ENCODE results near the gene MYO16. TPM values are rescaled to one million over a fixed set of nuclear protein-coding genes. Genes with fewer than 3 reads are reported as not detected.

MYO16 gene
- total and polyA plus RNA-seq, 2 of the 4 experiments (the other 2 are of a cell fraction), result under 0.01 to 0.03 TPM

GRCh38 chr13:108743522-108743921 is 114.1 kb downstream of the MYO16 start:
- Histone ChIP-seq H3K4me2 (ENCODE audit: low read depth, low read length) (no peak overlapping the region), H3K4ac (ENCODE audit: low read depth, low read length) (no peak overlapping the region), H3K18ac (ENCODE audit: low read depth, low read length) (no peak overlapping the region), H3K4me1 (ENCODE audit: control insufficient read depth, insufficient read depth, low read length) (no peaks in the 10 kb centered on the region), H4K20me1 (ENCODE audit: insufficient read depth, low read length) (no peaks in the 10 kb centered on the region), H3K14ac (replicated peaks; ENCODE audit: low read depth, low read length) (no peak overlapping the region), H3K56ac (ENCODE audit: extremely low read depth, insufficient read depth, low read length) (no peak overlapping the region), H3K9me3 (ENCODE audit: control insufficient read depth, insufficient read depth, low read length) (no peaks in the 10 kb centered on the region), H3K79me1 (ENCODE audit: low read depth in 1 of 2, low read length in 2 of 2) (no peaks in the 10 kb centered on the region), H3K27ac (ENCODE audit: insufficient read depth, low read length) (no peak overlapping the region), H2AK5ac (ENCODE audit: low read depth, low read length) (no peak overlapping the region), H2BK20ac (ENCODE audit: low read depth, low read length) (no peak overlapping the region), H4K91ac (ENCODE audit: insufficient read depth, low read depth, low read length) (no peak overlapping the region), H3K36me3 (ENCODE audit: control insufficient read depth, insufficient read depth, low read length) (no peaks in the 10 kb centered on the region), H3K9ac (ENCODE audit: low read depth, low read length) (no peak overlapping the region), H2BK5ac (ENCODE audit: low read depth, low read length, poor library complexity, severe bottlenecking) (no peak overlapping the region), H3K4me3 (ENCODE audit: insufficient read depth, low read depth, low read length) (no peak overlapping the region), H2BK120ac (ENCODE audit: low read depth, low read length) (no peak overlapping the region), H2AFZ (replicated peaks; ENCODE audit: low read length, poor library complexity) (no peak overlapping the region), H4K8ac (ENCODE audit: low read depth in 2 of 2, low read length in 2 of 2) (no peak overlapping the region), H2BK15ac (ENCODE audit: low read depth, low read length) (no peak overlapping the region), H4K5ac (ENCODE audit: low read depth, low read length) (no peak overlapping the region), H3K27me3 (ENCODE audit: control insufficient read depth, insufficient read depth, low read length) (no peaks in the 10 kb centered on the region), H3K9me1 (ENCODE audit: insufficient read depth, low read length) (no peaks in the 10 kb centered on the region), H3K23ac (ENCODE audit: low read depth, low read length) (no peak overlapping the region), H2AK9ac (replicated peaks; ENCODE audit: low read depth, low read length, poor library complexity) (no peak overlapping the region)
- ChIA-PET POLR2A (ENCODE audit: unreplicated experiment) (no interaction called here), CTCF (no interaction called here)
- BruUV-seq (replicated peaks), result no TSS peak
- intact Hi-C loops (cut with micrococcal nuclease), result no loop called here
- ATAC-seq (ENCODE audit: low read depth), result no peak
- in situ Hi-C loops (cut with MboI; ENCODE audit: low sequenced_read_pairs), result no loop called here
- DNase-seq, result no peak
- TF ChIP-seq RAD21 (IDR thresholded peaks at IDR 0.05; ENCODE audit: low read length) (no peak), BHLHE40 (IDR thresholded peaks at IDR 0.05; ENCODE audit: low read depth, low read length) (no peak), ELK1 (IDR thresholded peaks at IDR 0.05; ENCODE audit: borderline replicate concordance, low read depth, low read length) (no peak), CEBPB (IDR thresholded peaks at IDR 0.05; ENCODE audit: low read depth, low read length) (no peak), CHD1 (IDR thresholded peaks at IDR 0.05; ENCODE audit: low read depth, low read length) (no peak), MAFK (IDR thresholded peaks at IDR 0.05; ENCODE audit: low read depth, low read length) (no peak), RCOR1 (IDR thresholded peaks at IDR 0.05; ENCODE audit: insufficient replicate concordance, low read length) (no peak), NFE2L2 (IDR thresholded peaks at IDR 0.05; ENCODE audit: low read depth, low read length) (no peak), MXI1 (IDR thresholded peaks at IDR 0.05; ENCODE audit: borderline replicate concordance, low read depth, low read length) (no peak), MAZ (IDR thresholded peaks at IDR 0.05; ENCODE audit: borderline replicate concordance, low read depth, low read length) (no peak), FOS (IDR thresholded peaks at IDR 0.05; ENCODE audit: low read depth, low read length) (no peak), POLR2A (IDR thresholded peaks at IDR 0.05; ENCODE audit: low read depth, low read length) (no peak), RFX5 (IDR thresholded peaks at IDR 0.05; ENCODE audit: low read depth, low read length) (no peak), SMC3 (IDR thresholded peaks at IDR 0.05; ENCODE audit: low read depth, low read length) (no peak), USF2 (IDR thresholded peaks at IDR 0.05; ENCODE audit: low read depth, low read length) (no peak)
- TF ChIP-seq, protein P1, sequence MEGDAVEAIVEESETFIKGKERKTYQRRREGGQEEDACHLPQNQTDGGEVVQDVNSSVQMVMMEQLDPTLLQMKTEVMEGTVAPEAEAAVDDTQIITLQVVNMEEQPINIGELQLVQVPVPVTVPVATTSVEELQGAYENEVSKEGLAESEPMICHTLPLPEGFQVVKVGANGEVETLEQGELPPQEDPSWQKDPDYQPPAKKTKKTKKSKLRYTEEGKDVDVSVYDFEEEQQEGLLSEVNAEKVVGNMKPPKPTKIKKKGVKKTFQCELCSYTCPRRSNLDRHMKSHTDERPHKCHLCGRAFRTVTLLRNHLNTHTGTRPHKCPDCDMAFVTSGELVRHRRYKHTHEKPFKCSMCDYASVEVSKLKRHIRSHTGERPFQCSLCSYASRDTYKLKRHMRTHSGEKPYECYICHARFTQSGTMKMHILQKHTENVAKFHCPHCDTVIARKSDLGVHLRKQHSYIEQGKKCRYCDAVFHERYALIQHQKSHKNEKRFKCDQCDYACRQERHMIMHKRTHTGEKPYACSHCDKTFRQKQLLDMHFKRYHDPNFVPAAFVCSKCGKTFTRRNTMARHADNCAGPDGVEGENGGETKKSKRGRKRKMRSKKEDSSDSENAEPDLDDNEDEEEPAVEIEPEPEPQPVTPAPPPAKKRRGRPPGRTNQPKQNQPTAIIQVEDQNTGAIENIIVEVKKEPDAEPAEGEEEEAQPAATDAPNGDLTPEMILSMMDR (conservative IDR thresholded peaks at IDR 0.05; ENCODE audit: low read depth, low read length), result no peak
- dilution Hi-C loops (cut with HindIII; ENCODE audit: low sequenced_read_pairs, unreplicated experiment), result no loop called here
- no CpG with 5 or more reads among the region's 4 CpGs for WGBS, 2 experiments (ENCODE audit: extremely low coverage in 2 of 2, insufficient read length in 1 of 2)
